Choroid plexus epithelial cell (primary cell): Measurements from ENCODE around the gene MTG2.

ENCODE experiments used
- DNase-seq: peaks from one replicate; pipeline ENCODE4 v3.0.0-alpha.2; 2010; ENCODE audit warnings: low read depth
- H3K4me3 ChIP-seq: 2 replicates; pipeline ENCODE4 v1.5.1; 2011; ENCODE audit warnings: low read depth, mild to moderate bottlenecking, control low read depth, low read length, moderate library complexity
- TF ChIP-seq, protein P1 (sequence below): conservative IDR thresholded peaks from 2 replicates; pipeline ENCODE4 v1.5.1; 2011; ENCODE audit warnings: low read depth, mild to moderate bottlenecking, control low read depth, inconsistent platforms, low read length, moderate library complexity

Gene MTG2

GRCh38 chr20:62170536-62170935 lies 12.3 kb upstream of the MTG2 start:
- DNase-seq = no peak
- H3K4me3 ChIP-seq = no peak overlapping the region
- TF ChIP-seq, protein P1, sequence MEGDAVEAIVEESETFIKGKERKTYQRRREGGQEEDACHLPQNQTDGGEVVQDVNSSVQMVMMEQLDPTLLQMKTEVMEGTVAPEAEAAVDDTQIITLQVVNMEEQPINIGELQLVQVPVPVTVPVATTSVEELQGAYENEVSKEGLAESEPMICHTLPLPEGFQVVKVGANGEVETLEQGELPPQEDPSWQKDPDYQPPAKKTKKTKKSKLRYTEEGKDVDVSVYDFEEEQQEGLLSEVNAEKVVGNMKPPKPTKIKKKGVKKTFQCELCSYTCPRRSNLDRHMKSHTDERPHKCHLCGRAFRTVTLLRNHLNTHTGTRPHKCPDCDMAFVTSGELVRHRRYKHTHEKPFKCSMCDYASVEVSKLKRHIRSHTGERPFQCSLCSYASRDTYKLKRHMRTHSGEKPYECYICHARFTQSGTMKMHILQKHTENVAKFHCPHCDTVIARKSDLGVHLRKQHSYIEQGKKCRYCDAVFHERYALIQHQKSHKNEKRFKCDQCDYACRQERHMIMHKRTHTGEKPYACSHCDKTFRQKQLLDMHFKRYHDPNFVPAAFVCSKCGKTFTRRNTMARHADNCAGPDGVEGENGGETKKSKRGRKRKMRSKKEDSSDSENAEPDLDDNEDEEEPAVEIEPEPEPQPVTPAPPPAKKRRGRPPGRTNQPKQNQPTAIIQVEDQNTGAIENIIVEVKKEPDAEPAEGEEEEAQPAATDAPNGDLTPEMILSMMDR = no peak

GRCh38 chr20:62171245-62171644 lies 11.6 kb upstream of the MTG2 start:
- TF ChIP-seq, protein P1 = no peak
- H3K4me3 ChIP-seq = no peak overlapping the region
- no peak for DNase-seq

DNA sequence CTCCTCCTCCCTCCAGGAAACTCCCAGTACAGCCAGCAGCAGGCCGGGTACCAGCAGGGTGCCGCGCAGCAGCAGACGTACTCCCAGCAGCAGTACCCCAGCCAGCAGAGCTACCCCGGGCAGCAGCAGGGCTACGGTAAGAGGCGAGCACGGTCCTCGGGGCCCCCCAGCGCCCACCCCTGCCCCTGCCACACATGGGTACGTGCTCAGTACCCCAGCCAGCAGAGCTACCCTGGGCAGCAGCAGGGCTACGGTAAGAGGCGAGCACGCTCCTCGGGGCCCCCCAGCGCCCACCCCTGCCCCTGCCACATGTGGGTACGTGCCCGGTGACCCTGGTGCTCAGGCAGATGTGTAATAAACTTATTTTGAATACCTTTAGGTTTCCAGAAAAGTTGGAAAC lies 10.2 kb upstream of the MTG2 start:
- DNase-seq = no peak

GRCh38 chr20:62174021-62174804 lies 8.6 kb upstream of the MTG2 start:
- H3K4me3 ChIP-seq = no peak overlapping the region
- TF ChIP-seq, protein P1 = no peak
- no peak for DNase-seq

More for the DNA sequence above, 10.2 kb upstream of the MTG2 start:
- TF ChIP-seq, protein P1 = no peak
- no peak overlapping the region for H3K4me3 ChIP-seq

DNA sequence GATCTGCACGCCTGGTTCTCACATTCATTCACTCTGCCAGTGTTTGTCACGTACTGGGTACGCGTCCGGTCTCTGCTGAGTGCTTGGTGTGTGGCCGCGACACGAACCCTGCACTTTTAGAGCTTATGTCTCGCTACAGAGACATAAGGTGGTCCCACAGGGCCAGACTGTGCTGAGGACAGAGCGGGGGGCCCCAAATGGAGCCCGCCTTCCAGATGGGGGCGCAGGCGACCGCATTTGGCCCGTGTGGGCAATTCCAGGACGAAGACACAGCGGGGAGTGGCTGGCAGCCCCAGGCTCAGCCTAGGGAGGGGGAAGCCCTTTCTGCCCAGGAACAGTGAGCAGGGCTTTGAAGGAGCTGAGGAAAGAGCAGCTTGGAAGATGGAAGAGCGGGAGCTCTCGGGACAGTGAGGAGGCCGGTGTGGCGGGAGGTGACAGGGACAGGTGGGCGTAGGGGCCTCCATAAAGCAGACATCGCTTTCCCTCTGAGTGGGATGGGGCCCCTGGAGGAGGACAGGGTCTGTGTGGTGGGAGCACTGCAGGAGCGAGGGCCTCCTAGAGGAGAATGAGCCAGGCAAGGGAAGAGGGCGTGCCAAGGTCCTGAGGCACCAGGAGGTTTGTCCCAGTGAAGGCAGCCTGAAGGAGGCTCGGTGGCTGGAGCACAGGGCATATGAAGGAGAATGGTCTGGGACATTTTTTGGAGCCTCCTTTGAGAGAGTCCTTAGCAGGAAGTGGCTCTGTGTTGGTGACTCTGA lies 7.8 kb upstream of the MTG2 start:
- no peak overlapping the region for H3K4me3 ChIP-seq
- no peak for DNase-seq
- TF ChIP-seq, protein P1 = no peak

DNA sequence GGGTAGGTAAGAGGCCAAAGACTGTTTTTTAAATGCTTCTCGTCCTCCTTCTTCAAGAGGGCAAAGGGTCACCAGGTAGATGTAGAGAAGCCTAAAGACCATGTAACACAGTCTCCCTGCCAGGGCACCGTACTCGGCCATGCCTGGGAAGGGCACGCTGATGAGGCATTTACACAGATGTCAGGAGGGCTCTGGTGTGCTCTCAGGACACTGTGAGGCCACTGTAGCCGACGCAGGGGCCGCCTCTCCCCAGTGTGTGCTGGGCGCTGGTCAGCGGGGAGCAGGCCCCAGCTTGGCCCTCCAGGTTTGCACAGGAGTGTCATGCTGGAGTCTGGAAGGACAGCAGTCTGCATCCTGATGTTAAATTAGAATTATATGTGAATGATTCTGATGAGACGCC lies 7.1 kb upstream of the MTG2 start:
- no peak overlapping the region for H3K4me3 ChIP-seq
- DNase-seq = no peak
- TF ChIP-seq, protein P1 = no peak
